ENCODE data around the gene PTPRO.
A peak's percentile ranks its signal among the peaks of the same experiment; 100 is the strongest.

Gene PTPRO

GRCh38 chr12:15407025-15407424 is 84.7 kb downstream of the PTPRO start:
- H3K36me3 Mint-ChIP-seq (ENCODE audit: low read depth): no peaks in the 10 kb centered on the region
- TF ChIP-seq CTCF (IDR thresholded peaks at IDR 0.05; ENCODE audit: unreplicated experiment in 3 of 3): no peak
- H3K4me3 Mint-ChIP-seq: no peak overlapping the region
- H3K27ac Mint-ChIP-seq: peak overlapping the region; percentile 30 to 40 (median 40)
- H3K4me1 Mint-ChIP-seq: peaks cover 5% of the 10 kb centered on the region
- H3K9me3 Mint-ChIP-seq: no peaks in the 10 kb centered on the region
- no peaks in the 10 kb centered on the region for H3K27me3 Mint-ChIP-seq (ENCODE audit: low read depth)

- Mint-ChIP-seq H3K36me3 (ENCODE audit: low read depth) (peaks cover 4% of the 10 kb centered on the region), H3K4me3 (no peak overlapping the region), H3K4me1 (no peaks in the 10 kb centered on the region), H3K27me3 (ENCODE audit: low read depth) (peaks cover 5% of the 10 kb centered on the region), H3K9me3 (no peaks in the 10 kb centered on the region), H3K27ac (peak overlapping the region in 1 of 3 experiments; percentile 51)
- TF ChIP-seq CTCF (IDR thresholded peaks at IDR 0.05; ENCODE audit: unreplicated experiment in 3 of 3): no peak
These were observed 89.5 kb downstream of the PTPRO start for GRCh38 chr12:15411842-15412241.

GRCh38 chr12:15417691-15418090 is 95.4 kb downstream of the PTPRO start:
- Mint-ChIP-seq H3K36me3 (ENCODE audit: low read depth) (peaks cover 4% of the 10 kb centered on the region), H3K4me1 (no peaks in the 10 kb centered on the region), H3K9me3 (no peaks in the 10 kb centered on the region), H3K27me3 (ENCODE audit: low read depth) (peaks cover 5% of the 10 kb centered on the region), H3K4me3 (no peak overlapping the region), H3K27ac (no peak overlapping the region)
- TF ChIP-seq CTCF (IDR thresholded peaks at IDR 0.05; ENCODE audit: unreplicated experiment in 3 of 3): no peak

GRCh38 chr12:15423629-15424028 is 101.3 kb downstream of the PTPRO start:
- no peak overlapping the region for H3K4me3 Mint-ChIP-seq
- no peaks in the 10 kb centered on the region for H3K4me1 Mint-ChIP-seq
- peak overlapping the region in 1 of 3 experiments; percentile 6 for H3K27ac Mint-ChIP-seq
- no peaks in the 10 kb centered on the region for H3K9me3 Mint-ChIP-seq
- TF ChIP-seq CTCF (IDR thresholded peaks at IDR 0.05; ENCODE audit: unreplicated experiment in 3 of 3): no peak
- no peaks in the 10 kb centered on the region for H3K27me3 Mint-ChIP-seq (ENCODE audit: low read depth)
- H3K36me3 Mint-ChIP-seq (ENCODE audit: low read depth): no peaks in the 10 kb centered on the region

GRCh38 chr12:15427913-15428312 is 105.6 kb downstream of the PTPRO start:
- no peak overlapping the region for H3K27ac Mint-ChIP-seq
- no peak overlapping the region for H3K4me3 Mint-ChIP-seq
- H3K27me3 Mint-ChIP-seq (ENCODE audit: low read depth): peaks cover 4% of the 10 kb centered on the region
- H3K36me3 Mint-ChIP-seq (ENCODE audit: low read depth): no peaks in the 10 kb centered on the region
- no peak for TF ChIP-seq CTCF (IDR thresholded peaks at IDR 0.05; ENCODE audit: unreplicated experiment in 3 of 3)
- no peaks in the 10 kb centered on the region for H3K9me3 Mint-ChIP-seq
- no peaks in the 10 kb centered on the region for H3K4me1 Mint-ChIP-seq

GRCh38 chr12:15428632-15429031 is 106.3 kb downstream of the PTPRO start:
- Mint-ChIP-seq H3K36me3 (ENCODE audit: low read depth) (no peaks in the 10 kb centered on the region), H3K9me3 (no peaks in the 10 kb centered on the region), H3K4me3 (no peak overlapping the region), H3K27me3 (ENCODE audit: low read depth) (peaks cover 4% of the 10 kb centered on the region), H3K4me1 (no peaks in the 10 kb centered on the region), H3K27ac (no peak overlapping the region)
- no peak for TF ChIP-seq CTCF (IDR thresholded peaks at IDR 0.05; ENCODE audit: unreplicated experiment in 3 of 3)
